NCI-H82 (cell line): ENCODE measurements around the gene CEBPE.

Source experiments
- DNase-seq: peaks from one replicate; lab custom pipeline; 2025; lab: John Stamatoyannopoulos, UW

The CEBPE gene

GRCh38 chr14:23076785-23077408, 42.2 kb downstream of the CEBPE start:
- no peak for DNase-seq

DNA sequence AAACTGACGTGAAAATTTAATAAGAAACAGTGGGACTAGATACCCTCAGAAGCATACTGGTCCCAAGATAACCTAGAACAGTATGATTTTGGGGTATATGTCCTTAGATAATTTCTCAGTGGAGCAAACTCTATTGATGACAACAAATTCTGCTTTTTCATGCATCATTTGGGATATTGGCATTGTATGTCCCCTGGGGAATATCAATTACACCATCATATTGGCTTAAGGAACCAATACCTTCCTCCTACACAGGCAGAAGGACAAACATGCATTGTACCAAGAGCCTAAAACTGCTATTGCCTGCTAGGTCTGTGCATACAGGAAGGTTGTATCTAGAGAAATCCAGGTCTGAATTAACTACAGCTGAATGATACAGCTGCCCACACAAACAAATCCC, 44.1 kb downstream of the CEBPE start:
- DNase-seq: no peak

DNA sequence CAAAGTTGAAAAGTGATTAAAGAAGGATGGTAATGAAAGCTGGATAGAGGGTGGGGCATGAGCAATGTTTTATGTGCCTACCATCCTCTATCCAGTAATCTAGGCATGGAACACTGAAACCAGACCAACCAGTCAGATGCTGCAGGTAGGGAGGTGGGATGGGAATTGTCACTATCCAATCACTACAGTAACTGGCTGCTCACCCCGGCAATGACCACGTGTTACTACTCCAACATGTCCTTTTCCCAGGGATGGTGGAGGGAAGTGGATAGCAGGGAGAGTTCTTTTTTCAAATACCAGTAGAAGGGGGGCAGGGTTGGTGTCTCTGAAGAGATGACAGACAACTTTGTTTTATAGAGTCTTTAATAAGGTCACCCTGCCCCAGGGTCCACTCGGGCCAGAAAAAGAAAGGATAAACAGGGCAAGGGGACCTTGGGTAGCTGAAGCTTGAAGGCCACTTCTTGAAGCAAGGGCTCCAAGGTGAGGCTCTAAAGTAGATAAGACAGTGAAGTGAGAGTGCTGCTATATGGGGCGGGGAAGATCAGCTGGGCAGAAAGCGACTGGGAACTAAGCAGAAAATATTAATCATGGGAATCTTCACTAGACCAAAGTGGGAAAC, 47.0 kb downstream of the CEBPE start:
- DNase-seq: no peak

- DNase-seq: no peak
Measured at GRCh38 chr14:23071244-23071920, 47.7 kb downstream of the CEBPE start.

DNA sequence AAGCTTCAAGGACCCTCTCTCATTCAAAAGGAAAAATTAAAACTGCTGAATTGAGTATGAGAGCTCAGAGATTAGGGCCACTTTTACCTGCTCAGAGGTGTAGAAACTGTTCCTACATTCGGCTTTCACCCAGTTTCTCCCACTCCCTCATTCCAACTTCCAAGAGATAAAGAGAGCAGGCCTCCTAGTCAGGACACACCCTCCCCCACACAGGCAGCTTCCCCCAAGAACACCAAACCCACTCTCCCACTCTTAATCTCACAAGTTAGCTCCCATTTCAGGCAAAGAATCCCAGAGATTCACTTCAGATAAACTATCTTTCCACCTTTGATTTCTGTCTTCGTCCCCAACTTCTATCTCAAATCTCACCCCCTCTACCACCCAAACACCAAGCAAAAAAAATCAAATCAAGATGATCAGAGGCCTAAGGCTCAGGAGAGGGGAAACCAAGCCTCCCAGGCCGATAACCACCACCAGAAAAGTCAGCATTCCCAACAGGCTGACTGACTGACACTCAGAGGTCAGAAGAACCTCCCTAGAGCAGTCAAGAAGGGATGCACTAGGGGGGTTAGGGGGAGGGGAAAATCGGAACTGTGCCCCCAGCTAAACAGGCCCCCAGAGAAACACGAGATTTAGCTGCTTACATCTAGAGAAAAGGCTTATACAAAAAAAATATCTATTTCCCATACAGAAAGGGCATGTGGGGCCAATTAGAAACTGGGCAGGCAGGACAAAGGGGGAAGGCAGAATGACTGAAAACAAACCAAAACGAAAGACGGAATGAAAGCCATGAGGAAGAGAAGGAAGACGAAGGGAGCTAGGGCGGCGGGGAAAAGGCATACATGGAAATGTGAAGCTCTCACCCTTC, 48.6 kb downstream of the CEBPE start:
- DNase-seq: no peak

DNA sequence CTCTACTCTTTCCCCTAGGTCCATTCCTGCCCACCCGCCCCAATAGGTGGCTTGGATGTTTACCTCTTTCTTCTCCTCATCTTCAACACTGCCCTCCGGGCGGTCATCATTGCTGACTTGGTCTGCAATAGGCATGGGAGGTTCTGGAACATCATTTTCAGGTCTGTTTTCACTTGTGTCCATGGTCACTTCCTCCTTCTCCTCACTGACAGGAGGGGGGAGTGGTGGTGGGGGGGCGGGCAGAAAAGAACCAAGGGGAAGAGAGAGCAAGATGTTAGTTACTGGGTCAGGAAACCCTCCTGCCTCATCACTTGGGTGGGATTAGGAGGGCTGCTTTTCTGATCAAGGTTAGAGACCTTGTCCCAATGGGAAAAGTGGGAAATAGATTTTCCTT, 49.6 kb downstream of the CEBPE start:
- no peak for DNase-seq

DNA sequence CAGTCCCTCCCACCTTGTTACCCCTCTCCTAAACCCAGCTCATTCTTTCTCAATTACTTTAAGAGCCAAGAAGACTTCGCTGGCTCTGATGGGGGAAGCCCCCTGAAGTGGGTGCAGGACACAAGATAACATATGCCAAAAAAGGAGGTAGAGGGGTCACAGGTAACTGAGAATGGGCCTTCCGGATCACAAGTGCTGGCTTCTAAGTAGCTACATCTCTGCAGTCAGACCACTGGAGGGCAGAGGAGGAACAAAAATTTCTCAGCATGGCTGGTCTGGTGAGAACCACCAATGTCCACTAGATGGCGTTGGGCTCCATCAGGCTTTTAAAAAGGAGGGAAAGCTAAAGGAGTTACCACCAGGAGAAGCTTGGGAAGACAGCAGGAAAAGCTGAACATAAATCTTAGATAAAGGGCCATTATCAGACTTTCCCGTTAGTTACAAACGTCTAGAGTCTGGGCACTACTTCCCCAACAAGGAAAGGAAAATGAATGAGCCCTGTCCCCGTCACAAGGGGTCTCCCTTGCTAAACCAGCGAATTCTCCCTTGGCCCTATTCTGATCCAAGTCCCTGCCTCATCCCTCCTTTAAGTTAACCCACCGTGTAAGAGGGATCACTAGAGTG, 50.2 kb downstream of the CEBPE start:
- DNase-seq: no peak

GRCh38 chr14:23067847-23068788, 50.9 kb downstream of the CEBPE start:
- DNase-seq: no peak
